DMS53 (cell line): ENCODE data around the gene KRTCAP2.
"Not testable (repeated sequence)": the region's sequence is repeated elsewhere in the genome, so short reads cannot be mapped to it uniquely, and the experiment has no call there.

ENCODE experiments used
- DNase-seq: peaks from one replicate; lab custom pipeline; 2025; lab: John Stamatoyannopoulos, UW

The KRTCAP2 gene

DNA sequence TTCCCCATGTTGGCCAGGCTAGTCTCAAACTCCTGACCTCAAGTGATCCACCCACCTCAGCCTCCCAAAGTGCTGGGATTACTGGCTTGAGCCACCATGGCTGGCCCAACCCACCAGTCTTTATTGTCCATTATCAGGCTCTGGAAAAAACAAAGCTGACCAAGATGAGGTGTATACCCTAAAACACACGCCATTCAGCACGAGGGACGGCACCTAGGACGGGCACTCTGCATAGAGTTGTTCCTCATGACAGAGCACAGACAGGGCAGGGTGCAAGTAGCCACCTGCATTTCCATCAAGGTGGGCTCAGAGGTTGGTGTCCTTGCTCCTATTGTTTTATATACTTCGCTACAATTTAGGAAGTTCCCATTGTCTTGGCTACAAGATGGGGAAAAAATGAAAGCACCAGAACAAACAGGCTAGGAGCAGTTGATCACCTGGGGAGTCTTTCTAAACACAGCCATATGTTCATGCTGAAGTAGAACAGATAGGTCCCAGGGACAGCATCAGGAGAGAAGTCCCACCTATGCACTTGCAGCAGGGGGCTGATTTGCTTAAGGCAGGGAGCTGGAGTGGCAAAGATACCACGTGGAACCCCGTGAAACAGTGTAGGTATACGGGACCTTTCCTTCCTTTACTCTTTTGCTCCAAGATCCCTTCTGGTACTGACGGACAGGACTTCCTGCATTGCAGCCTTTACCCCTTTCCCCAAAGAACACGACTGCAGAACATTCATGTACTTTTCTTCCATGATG is 4.5 kb downstream of the KRTCAP2 start:
- DNase-seq: no peak

DNA sequence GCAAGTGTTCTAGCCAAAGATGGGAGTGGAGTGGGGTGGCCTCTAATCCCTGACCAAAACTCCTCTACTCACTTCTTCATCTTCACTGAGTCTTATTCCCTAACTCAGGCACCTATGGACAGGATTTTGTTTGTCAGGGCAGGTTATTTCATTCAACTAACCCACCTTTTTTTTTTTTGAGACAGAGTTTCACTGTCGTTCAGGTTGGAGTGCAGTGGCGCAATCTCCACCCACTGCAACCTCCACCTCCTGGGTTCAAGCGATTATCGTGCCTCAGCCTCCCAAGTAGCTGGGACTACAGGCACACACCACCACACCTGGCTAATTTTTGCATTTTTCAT is 5.0 kb downstream of the KRTCAP2 start:
- DNase-seq: not testable (repeated sequence)

DNA sequence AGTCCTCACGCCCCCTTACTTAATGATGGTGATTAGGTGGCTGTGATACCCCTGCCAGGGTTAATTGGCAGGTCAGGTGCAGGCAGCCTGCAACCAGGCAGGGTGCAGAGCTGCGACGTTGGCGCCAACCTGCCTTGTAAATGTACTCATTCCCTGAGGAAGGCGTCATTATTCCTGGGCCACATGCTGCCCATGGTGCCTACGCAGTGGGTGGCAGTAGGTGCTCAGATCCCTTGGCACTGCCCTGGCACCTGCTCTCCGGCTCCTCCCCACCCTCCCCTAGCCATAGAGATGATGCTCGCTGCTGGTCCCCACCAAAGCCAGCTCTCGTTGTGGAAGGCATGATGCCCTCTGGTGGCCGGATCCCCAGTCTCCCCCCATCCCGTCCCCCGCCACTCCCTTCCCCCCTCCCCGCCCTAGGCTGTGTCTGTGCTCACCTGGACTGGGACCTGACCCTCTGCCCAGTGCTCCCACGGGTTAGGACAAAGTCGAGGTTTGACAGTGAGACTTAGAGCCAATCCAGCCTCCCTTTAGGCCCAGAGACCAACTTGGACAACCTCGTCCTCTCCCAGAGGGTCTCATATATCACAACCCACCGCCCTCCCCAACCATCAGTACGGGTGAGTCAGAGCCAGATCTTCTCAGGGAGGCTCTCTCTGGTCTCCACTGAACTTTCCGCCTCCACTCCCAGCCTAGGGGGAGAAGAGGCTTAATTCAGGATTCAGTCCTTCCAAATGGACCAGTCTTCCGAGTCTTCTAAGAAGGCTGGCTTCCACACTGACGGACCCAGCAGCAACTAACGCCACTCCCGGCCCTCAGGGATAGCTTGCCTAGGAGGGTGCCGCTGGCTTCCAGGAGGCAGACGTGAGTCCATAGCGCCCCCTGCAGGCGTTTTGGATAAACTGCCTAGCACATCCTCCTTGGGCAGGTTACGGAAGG is 5.7 kb downstream of the KRTCAP2 start:
- DNase-seq: peak; percentile 93

DNA sequence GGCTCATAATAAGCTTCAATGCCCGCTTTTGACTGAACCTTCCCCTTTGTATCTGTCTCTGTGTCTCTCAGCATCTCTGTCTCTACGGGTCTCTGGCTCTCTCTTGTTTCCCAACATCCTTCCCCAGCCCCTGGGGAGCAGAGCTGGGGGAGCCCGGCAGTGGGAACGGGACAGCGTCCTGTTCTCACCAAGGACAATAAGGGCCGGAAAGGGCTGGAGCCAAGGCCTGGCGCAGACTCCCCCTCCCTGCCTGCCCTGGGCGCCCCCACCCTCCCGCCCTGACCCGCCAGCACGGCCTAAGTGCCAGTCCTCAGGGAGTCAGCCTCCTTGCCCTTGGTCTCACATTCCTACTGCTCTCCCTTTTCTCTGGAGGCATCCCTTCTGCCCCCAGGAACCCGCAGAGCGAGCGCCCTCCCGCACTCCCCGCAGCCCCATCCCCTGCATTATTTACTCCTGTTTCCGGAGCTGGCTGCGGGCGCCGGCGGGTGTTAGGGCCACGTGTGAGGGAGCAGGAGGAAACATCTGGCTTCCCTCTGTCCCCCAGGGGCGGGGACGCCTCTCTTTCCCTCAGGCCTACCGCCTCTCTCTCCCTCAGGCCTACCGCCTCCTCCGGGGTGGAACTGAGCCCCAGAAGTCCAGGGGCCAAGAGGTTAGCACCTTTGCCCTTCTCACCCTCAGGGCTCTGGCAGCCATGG is 6.5 kb downstream of the KRTCAP2 start:
- no peak for DNase-seq

DNA sequence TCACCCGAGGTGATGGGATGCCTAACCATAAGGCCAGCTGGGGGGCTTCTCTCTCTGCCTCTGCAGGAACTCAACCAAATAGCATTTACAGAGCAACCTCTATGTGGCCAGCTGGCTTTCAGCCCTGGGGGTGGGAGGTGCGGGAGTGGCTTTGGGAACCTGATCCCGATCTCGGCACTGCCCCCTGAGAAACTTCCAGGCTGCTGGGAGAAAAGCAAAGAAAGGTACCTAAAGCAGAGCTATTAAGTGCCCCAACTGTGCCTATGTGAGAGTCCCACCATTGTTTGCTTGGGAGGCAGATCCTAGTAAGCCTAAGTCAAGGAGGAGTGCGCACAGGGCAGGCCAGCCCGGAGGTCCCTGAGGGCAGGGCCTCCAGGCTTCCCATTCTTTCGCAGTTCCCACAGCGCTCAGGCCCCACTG is 7.0 kb downstream of the KRTCAP2 start:
- DNase-seq: no peak

DNA sequence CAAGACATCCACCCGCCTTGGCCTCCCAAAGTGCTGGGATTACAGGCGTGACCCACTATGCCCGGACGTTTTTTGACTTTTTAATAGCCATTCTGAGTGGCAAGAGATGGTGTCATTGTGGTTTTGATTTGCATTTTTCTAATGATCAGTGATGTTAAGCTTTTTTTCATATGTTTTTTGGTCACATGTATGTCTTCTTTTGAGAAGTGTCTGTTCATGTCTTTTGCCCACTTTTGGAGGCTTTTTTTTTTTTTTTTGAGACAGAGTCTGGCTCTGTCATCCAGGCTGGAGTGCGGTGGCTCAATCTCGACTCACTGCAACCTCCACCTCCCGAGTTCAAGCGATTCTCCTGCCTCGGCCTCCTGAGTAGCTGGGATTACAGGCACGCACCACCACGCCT is 8.5 kb downstream of the KRTCAP2 start:
- DNase-seq: not testable (repeated sequence)

DNA sequence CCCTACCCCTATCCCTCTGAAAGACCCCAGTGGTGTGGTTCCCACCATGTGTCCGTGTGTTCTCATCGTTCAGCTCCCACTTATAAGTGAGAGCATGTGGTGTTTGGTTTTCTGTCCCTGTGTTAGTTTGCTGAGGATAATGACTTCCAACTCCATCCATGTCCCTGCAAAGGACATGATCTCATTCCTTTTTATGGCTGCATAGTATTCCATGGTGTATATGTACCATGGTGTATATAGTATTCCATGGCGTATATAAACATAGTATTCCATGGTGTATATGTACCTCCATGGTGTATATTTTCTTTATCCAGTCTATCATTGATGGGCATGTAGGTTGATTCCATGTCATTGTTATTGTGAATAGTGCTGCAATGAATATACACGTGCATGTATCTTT is 9.3 kb downstream of the KRTCAP2 start:
- not testable (repeated sequence) for DNase-seq

DNA sequence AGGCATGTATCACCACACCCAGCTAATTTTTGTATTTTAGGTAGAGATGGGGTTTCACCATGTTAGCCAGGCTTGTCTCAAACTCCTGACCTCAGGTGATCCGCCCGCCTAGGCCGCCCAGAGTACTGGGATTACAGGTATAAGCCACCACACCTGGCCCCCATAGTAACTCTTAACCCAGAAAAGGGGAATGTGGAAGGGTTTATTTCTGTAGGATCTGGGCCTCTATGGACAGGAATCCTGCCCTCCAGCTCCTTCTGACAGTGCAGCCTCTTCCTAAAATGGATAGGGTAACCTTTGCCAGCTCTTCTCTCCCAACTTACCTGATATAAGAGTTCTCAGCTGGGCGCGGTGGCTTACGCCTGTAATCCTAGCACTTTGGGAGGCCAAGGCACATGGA is 10.5 kb downstream of the KRTCAP2 start:
- DNase-seq: not testable (repeated sequence)

DNA sequence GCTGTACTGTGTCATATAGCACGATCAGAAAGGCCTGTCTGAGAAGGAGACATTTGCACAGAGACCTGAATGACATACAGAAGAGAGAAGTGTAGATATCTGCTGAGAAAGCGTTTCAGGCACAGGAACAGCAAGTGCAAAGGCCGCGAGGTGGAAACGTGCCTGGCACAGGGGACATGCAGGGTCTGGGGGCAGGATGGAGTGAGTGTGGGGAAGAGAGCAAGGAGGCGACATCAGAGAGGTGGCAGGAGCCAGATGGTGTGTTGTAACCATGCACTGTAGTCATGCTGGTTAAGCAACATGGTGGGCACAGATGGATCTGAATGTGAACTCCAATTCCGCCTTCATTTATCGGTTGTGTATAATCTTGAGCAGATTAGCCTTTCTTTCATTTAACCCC is 13.0 kb downstream of the KRTCAP2 start:
- DNase-seq: no peak

DNA sequence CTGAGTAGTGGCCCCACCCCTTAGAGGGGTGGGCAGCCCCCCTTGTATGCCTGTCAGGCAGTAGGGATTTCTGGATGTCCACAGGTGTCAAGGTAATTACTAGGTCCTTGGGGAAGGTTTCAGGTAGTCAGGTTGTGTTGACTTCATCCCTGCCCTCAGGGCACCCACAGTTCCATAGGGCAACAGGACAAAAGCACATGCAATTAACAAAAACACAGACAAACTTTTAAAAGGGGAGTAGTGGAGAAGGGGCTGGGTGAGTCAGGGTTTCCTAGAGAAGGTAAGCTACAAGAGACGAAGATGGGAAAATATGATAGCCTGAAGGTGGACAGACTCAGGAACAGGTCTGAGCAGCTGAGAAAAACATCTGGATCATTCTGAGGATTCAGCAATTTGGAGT is 14.1 kb downstream of the KRTCAP2 start:
- DNase-seq: no peak

DNA sequence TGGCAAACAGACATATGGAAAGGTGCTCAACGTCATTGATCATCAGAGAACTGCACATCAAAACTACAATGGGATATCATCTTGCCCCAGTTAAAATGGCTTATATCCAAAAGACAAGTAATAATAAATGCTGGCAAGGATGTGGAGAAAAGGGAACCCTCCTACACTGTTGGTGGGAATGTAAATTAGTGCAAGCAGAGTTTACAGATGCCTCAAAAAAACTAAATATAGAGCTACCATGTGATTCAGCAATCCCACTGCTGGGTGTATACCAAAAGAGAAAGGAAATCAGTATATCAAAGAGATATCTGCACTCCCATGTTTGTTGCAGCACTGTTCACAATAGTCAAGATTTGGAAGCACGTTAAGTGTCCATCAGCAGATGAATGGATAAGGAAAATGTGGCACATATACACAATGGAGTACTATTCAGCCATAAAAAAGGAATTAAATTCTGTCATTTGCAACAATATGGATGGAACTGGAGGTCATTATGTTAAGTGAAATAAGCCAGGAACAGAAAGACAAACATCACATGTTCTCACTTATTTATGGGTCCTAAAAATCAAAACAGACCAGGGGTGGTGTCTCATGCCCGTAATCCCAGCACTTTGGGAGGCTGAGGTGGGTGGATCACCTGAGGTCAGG is 17.0 kb downstream of the KRTCAP2 start:
- not testable (repeated sequence) for DNase-seq

DNA sequence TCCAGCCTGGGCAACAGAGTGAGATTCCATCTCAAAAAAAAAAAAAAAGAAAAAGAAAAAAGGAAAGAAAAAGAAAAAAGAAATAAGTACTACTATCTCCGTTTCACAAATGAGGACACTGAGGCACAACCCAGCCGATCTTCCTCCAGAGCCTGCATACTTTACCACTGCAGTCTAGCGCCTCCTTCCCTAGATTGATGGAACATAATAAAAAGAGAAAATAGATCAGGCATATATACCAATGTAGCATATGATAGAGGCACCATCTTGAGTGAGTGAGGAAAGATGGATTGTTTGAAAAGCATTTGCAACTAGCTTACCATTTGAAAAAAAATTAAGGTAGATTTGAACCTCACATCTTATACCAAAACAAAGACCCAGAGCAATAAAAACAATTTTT is 27.6 kb downstream of the KRTCAP2 start:
- no peak for DNase-seq

DNA sequence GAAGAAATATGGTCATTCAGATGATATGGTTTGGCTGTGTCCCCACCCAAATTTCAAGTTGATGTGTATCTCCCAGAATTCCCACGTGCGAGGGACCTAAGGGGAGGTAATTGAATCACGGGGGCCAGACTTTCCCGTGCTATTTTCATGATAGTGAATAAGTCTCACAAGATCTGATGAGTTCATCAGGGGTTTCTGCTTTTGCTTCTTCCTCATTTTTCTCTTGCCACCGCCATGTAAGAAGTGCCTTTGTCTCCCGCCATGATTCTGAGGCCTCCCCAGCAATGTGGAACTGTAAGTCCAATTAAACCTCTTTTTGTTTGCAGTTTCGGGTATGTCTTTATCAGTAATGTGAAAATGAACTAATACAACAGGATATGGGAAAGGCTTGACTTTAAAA is 31.4 kb downstream of the KRTCAP2 start:
- DNase-seq: no peak

DNA sequence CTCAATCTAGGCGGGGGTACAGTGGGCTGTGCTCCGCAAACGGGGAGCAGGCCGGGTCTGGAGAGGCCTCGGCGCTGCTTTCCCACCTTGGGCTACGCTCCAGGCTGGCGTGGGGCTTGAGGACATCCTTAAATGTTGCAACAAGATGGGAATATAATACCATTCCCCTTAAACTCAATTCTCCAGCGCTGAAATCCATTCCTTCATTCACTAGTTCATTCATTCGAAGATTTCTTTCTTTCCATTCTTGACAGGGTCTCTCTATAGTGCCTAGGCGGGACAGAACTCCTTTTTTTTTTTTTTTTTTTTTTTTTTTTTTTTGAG is 32.5 kb downstream of the KRTCAP2 start:
- no peak for DNase-seq

DNA sequence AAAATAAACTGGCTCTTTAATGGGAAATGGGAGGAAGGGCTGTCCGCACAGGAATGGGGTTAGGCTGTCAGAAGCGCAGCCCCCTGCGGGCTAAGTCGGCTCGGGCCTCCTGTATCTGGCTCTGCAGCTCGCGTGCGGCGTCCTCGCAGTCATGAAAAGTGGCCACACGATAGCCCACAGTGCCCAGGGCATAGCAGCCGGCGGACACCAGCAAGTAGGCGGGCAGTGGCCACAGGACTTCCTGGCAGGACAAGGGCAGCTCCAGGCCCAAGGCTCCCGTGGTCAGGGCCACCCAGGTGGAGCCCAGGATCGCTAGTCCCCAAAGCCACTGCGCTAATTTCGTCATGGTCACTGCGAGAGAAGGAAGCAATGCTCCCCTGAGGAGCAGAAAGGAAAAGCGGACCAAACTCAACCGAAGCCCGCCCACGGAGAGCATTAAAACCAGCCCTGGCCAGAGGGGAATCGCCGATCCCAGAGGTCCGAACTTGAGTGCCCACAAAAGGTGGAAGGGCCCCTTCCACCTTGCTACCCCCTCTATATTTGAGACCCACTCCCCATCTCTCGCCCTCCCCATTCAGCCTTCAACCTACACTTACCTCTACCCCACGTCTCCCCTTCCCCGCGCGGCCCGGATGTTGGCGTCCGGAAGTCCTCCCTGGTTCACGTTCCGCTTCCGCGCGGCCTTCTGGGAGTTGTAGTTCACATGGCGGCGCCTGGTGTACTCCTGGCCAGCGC is 33.0 kb downstream of the KRTCAP2 start, which contains the start of gene DPM3:
TSS of gene DPM3 (minus strand) at position 637 of the 735 bp plus-strand sequence. CDS start at position 346, 291 bp downstream.
- DNase-seq: peak; percentile 93

DNA sequence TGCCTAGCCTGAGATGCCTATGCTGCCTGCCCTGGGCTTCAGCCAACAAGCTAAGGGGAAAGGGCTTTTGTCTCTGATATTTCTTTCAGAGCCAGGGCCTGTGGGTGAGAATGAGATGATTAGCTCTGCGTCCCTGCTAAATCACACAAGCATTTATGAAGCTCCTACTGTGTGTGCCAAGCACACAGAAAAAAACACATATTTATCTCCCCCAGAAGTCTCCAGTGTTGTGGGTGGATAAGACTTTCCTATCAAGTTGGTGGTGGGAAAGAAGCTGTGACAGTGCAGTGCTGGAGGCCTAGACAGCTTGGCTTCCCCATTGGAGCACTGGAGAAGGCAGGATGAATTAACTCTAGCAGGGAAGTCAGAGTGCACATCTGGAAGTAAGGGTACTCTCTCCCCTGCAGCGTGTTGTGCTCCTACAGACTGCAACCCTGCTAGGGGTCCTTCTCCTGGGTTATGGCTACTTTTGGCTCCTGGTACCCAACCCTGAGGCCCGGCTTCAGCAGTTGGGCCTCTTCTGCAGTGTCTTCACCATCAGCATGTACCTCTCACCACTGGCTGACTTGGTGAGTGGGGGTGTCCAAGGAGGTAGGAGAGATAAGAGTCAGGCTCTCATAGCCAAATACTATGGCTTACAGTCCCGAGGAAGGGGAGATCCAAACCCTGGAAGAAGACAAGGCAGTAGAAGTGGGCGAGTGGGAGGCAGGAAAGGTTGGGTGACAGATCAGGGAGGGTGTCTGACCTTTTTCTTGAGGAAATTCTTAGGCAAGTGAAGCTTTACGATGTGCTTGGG is 35.8 kb downstream of the KRTCAP2 start:
- DNase-seq: no peak

DNA sequence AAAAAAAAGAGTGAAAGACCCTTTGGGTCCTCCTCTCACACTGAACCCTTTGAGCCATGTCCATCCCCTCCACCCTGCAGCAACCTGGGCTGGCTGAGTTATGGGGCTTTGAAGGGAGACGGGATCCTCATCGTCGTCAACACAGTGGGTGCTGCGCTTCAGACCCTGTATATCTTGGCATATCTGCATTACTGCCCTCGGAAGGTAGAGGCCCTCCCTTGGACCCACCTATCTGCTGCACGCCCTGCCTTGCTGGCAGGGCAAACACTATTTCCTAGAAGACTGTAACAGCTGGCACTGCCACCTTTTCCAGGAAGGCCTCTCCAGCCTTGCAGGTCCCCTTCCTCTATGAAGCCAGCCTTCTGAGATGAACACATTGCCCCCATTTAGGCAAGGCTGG is 36.4 kb downstream of the KRTCAP2 start:
- DNase-seq: peak; percentile 45

DNA sequence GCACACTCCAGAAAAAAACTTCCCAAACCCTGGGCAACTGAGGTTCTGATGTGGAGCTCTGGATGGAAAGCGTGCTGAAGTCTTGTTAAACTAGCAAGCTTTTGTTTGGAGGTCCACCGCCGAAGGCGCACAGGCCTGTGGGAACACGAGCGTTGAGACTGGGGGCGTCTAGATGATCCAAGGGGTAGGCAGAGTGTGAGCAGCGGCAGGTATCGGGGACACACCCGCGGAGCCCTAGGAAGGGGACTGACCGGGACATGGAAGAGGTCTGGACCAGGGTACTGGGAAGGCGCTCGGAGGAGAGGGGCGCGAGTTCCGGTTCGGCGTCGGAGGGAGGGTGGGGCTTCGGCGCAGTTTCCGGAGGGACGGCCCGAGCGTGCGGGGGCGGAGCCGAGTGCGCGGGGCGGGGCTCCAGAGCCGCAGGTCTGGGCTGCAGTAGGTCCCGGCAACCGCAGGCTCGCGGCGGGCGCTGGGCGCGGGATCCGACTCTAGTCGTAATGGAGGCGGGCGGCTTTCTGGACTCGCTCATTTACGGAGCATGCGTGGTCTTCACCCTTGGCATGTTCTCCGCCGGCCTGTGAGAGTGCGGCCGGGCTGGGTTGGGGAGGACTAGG is 37.6 kb downstream of the KRTCAP2 start, which contains the start of gene SLC50A1:
TSS of gene SLC50A1 (plus strand) at position 438 of the 614 bp plus-strand sequence. CDS start at position 498, 60 bp downstream.
- peak; percentile 98 for DNase-seq

DNA sequence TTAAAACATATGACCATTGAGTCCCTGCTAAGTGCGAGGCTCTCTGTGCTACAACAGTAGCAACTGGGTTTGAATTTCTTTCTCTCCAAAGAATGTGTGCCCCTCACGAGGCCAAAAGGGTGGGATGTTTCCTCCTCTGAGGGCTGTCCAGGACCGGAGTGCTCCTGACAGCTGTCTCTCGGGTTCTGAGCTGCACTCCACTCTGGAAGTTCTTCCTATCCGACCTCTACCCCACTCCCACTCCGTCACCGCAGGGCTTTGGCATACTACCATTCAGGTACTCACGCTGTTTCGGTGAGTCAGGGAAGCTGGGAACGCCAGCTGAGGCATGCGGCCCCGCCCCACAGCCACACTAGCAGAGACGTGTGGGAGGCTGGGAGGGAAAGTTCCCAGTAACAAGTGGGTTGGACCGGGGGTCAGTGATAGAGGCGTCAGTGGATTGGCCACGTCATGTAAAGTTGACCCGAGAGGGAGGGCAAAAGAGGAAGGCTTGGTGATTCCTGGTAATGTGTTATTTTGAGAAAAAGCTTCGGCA is 38.2 kb downstream of the KRTCAP2 start:
- peak; percentile 95 for DNase-seq

DNA sequence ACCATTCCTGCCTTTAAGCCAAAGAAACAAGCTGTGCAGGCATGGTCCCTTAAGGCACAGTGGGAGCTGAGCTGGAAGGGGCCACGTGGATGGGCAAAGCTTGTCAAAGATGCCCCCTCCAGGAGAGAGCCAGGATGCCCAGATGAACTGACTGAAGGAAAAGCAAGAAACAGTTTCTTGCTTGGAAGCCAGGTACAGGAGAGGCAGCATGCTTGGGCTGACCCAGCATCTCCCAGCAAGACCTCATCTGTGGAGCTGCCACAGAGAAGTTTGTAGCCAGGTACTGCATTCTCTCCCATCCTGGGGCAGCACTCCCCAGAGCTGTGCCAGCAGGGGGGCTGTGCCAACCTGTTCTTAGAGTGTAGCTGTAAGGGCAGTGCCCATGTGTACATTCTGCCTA is 38.8 kb downstream of the KRTCAP2 start:
- peak; percentile 40 for DNase-seq
